Progenitor cell of endocrine pancreas (in vitro differentiated cells): ENCODE data around the gene VPS52. TPM values are rescaled to one million over a fixed set of nuclear protein-coding genes. Genes with fewer than 3 reads are reported as not detected.

ENCODE experiments used
- DNase-seq: peaks from one replicate; pipeline ENCODE4 v3.0.0; 2021; ENCODE audit warnings: low spot score; ENCODE audit not compliant: unreplicated experiment
- H3K27ac Mint-ChIP-seq: 2 replicates; pipeline ENCODE4 v1.8.0; 2021; ENCODE audit warnings: mild to moderate bottlenecking, moderate library complexity, mixed read lengths
- H3K27me3 Mint-ChIP-seq: 2 replicates; pipeline ENCODE4 v1.8.0; 2021; ENCODE audit warnings: mixed read lengths
- H3K36me3 Mint-ChIP-seq: 2 replicates; pipeline ENCODE4 v1.8.0; 2022; ENCODE audit warnings: mixed read lengths; ENCODE audit not compliant: insufficient read depth
- H3K4me1 Mint-ChIP-seq: 2 replicates; pipeline ENCODE4 v1.8.0; 2021; ENCODE audit warnings: low read depth, mixed read lengths
- H3K4me3 Mint-ChIP-seq: 2 replicates; pipeline ENCODE4 v1.8.0; 2021; ENCODE audit warnings: low read depth, mild to moderate bottlenecking, moderate library complexity, mixed read lengths
- H3K9me3 Mint-ChIP-seq: 2 replicates; pipeline ENCODE4 v1.8.0; 2021; ENCODE audit warnings: low read depth, mixed read lengths
- total RNA-seq: library from RNA; stranded (reverse); gene quantifications from 2 replicates; pipeline ENCODE4 v1.2.1, GENCODE V29; 2021
- TF ChIP-seq, protein P1 (sequence below): fragments of 200-600 bp; sonication (generic); IDR thresholded peaks from one replicate; pipeline ENCODE4 v1.5.0; 2021; ENCODE audit warnings: antibody characterized with exemption, mild to moderate bottlenecking; ENCODE audit not compliant: unreplicated experiment

The VPS52 gene
- total RNA-seq, 1 donor from 2014 or later: 77.2 TPM

DNA sequence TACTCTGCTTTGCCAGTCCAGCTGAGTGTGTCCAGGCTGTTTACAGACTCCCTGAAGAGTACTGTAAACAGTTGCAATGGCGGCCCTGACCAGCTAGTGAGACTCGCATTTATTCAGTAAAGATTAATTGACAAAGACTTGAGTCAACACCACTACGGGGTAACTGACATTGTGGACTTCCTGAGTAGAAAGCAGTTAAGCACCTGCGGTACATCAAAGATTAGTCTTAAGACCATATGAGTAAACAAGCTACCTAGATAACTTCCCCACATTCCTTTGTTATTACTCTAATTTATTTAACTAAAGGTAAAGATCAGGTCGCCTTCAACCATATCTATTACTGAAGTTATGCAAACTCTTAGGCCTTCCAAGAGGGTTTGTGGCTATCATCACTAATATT lies 12.6 kb downstream of the VPS52 start:
- Mint-ChIP-seq H3K27ac (no peak overlapping the region), H3K4me1 (no peaks in the 10 kb centered on the region), H3K9me3 (no peaks in the 10 kb centered on the region), H3K36me3 (peaks cover 39% of the 10 kb centered on the region), H3K27me3 (no peaks in the 10 kb centered on the region), H3K4me3 (no peak overlapping the region)
- DNase-seq: no peak
- TF ChIP-seq, protein P1, sequence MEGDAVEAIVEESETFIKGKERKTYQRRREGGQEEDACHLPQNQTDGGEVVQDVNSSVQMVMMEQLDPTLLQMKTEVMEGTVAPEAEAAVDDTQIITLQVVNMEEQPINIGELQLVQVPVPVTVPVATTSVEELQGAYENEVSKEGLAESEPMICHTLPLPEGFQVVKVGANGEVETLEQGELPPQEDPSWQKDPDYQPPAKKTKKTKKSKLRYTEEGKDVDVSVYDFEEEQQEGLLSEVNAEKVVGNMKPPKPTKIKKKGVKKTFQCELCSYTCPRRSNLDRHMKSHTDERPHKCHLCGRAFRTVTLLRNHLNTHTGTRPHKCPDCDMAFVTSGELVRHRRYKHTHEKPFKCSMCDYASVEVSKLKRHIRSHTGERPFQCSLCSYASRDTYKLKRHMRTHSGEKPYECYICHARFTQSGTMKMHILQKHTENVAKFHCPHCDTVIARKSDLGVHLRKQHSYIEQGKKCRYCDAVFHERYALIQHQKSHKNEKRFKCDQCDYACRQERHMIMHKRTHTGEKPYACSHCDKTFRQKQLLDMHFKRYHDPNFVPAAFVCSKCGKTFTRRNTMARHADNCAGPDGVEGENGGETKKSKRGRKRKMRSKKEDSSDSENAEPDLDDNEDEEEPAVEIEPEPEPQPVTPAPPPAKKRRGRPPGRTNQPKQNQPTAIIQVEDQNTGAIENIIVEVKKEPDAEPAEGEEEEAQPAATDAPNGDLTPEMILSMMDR: no peak

DNA sequence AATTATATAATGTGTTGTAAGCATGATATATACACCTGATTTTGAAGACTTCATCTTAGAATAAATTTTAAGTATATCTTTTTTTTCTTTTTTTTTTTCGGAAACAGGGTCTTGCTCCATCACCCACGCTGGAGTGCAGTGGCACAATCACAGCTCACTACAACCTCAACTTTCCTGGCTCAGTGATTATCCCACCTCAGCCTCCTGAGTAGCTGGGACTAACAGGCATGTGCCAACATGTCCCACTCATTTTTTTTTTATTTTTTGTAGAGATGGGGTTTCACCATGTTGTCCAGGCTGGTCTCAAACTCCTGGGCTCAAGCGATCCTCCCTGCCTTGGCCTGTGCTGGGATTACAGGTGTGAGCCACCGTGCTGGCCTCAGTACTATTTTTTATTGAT lies 17.1 kb downstream of the VPS52 start:
- Mint-ChIP-seq H3K4me1 (peaks cover 7% of the 10 kb centered on the region), H3K9me3 (no peaks in the 10 kb centered on the region), H3K36me3 (peaks cover 32% of the 10 kb centered on the region), H3K27me3 (no peaks in the 10 kb centered on the region), H3K27ac (no peak overlapping the region), H3K4me3 (no peak overlapping the region)
- DNase-seq: no peak
- TF ChIP-seq, protein P1: no peak

DNA sequence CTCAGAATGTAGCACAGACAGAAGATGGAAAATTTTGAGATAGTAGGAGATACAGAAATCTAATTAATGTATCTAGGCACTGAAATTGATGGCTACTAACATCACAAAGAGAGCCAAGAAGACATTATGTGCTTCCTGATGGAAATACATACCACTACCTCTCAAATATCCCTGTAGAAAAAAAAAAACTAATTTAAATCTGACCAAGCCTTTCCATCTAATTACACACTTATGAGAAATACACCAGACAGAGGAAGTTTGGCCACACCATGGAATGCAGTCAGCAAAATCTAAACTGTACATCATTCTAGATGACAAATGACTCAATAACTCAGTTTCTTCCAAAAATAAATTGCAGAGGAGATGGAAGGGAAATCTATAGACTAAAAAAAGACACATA lies 18.9 kb downstream of the VPS52 start:
- H3K4me3 Mint-ChIP-seq: no peak overlapping the region
- H3K4me1 Mint-ChIP-seq: peaks cover 18% of the 10 kb centered on the region
- no peaks in the 10 kb centered on the region for H3K9me3 Mint-ChIP-seq
- H3K36me3 Mint-ChIP-seq: peaks cover 21% of the 10 kb centered on the region
- H3K27me3 Mint-ChIP-seq: peaks cover 2% of the 10 kb centered on the region
- no peak overlapping the region for H3K27ac Mint-ChIP-seq
- TF ChIP-seq, protein P1: no peak
- DNase-seq: no peak

DNA sequence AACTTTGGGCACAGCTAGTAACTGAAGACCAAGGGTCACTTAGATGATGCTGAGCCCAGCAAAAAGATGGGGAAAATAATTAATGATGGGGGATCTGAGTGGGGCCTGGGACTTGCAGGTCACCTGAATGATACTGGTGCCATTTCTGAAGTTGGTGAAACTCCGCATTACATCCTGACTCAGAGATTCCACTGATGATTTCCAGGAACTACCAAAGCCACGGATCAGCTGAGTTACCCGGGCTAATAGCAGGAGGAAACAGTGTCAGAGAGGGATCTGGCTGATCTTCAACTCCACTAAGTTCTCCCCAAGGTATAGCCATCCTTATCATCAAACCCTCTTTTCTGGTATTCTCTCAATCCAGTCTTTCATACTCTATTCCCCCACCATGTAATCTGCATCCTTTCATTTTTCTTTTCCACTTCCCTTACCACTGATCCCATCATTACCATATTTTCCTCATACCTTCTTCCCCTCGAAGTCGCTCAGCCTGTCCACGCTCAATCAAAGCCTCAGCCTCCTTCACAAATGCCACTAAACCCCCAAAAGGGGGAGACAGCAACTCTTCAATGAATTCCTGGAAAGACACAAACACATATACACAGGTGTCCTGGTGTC lies 20.2 kb downstream of the VPS52 start:
- H3K4me3 Mint-ChIP-seq: no peak overlapping the region
- no peaks in the 10 kb centered on the region for H3K9me3 Mint-ChIP-seq

DNA sequence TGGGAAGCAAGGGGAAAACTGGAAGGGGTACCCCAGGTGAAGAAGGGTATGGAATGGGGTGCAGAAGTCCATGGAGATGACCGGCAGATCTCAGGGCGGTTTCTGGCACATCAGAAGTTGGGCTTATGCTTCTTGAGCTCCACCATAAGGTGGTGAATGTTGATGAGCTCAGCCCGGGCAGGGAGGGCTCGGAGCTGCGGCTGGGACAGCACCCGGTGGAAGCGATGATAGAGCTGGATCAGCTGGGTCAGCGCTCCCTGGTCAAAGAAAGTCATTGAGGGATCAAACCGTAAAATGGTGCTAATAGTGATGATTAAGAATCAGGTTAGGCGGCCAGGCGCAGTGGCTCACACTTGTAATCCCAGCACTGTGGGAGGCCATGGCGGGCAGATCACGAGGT lies 20.9 kb downstream of the VPS52 start:
- Mint-ChIP-seq H3K27me3 (peaks cover 15% of the 10 kb centered on the region), H3K4me3 (no peak overlapping the region), H3K9me3 (no peaks in the 10 kb centered on the region), H3K4me1 (peaks cover 18% of the 10 kb centered on the region), H3K36me3 (peaks cover 15% of the 10 kb centered on the region), H3K27ac (no peak overlapping the region)
- TF ChIP-seq, protein P1: no peak
- DNase-seq: no peak

More for the DNA sequence above, 20.2 kb downstream of the VPS52 start:
- DNase-seq: no peak
- Mint-ChIP-seq H3K27me3 (peaks cover 8% of the 10 kb centered on the region), H3K27ac (no peak overlapping the region), H3K36me3 (peaks cover 17% of the 10 kb centered on the region), H3K4me1 (peaks cover 18% of the 10 kb centered on the region)
- TF ChIP-seq, protein P1: no peak
